IMR-90 (cell line): Measurements from ENCODE around the gene SKAP1. TPM values are rescaled to one million over a fixed set of nuclear protein-coding genes. Genes with fewer than 3 reads are reported as not detected.

Experiments
- ATAC-seq: fragments of 200-7000 bp; cut with Tn5 transposase; 2 replicates; pipeline ENCODE4 v1.9.1; 2020; ENCODE audit warnings: low read depth, mild to moderate bottlenecking, moderate library complexity
- BruUV-seq: library from RNA; stranded (reverse); fragments of 400-500 nt; replicated peaks from 2 replicates; lab custom pipeline; 2021; lab: Mats Ljungman, UMichigan
- CTCF ChIA-PET: fragments of 300-600 bp; formaldehyde crosslinking; extraction: SDS; loops from one replicate; lab custom pipeline; 2021; ENCODE audit warnings: antibody characterized with exemption; lab: Yijun Ruan, JAX
- POLR2A ChIA-PET: fragments of 300-600 bp; sonication (Branson Sonifier 250); formaldehyde crosslinking; loops from one replicate; lab custom pipeline; 2022; ENCODE audit warnings: antibody characterized with exemption; ENCODE audit not compliant: unreplicated experiment; lab: Charles Lee
- DNase-seq: peaks from one replicate; pipeline ENCODE4 v3.0.0; 2013
- H2AFZ ChIP-seq: replicated peaks from 2 replicates; pipeline ENCODE3; 2013; ENCODE audit warnings: low read length, mild to moderate bottlenecking; ENCODE audit not compliant: poor library complexity
- H2AK5ac ChIP-seq: 2 replicates; pipeline ENCODE4 v1.6.1; 2013; ENCODE audit warnings: low read depth, low read length, inconsistent platforms
- H2AK9ac ChIP-seq: replicated peaks from 2 replicates; pipeline ENCODE3; 2013; ENCODE audit warnings: mild to moderate bottlenecking, low read depth, low read length, moderate library complexity; ENCODE audit not compliant: poor library complexity
- H2BK120ac ChIP-seq: 2 replicates; pipeline ENCODE4 v1.6.1; 2013; ENCODE audit warnings: low read depth, low read length, inconsistent platforms
- H2BK15ac ChIP-seq: 3 replicates; pipeline ENCODE4 v1.6.1; 2013; ENCODE audit warnings: low read depth, low read length, inconsistent platforms
- H2BK20ac ChIP-seq: 2 replicates; pipeline ENCODE4 v1.6.1; 2013; ENCODE audit warnings: low read depth, mild to moderate bottlenecking, inconsistent platforms, low read length, moderate library complexity
- H2BK5ac ChIP-seq: 2 replicates; pipeline ENCODE4 v1.6.1; 2013; ENCODE audit warnings: mild to moderate bottlenecking, low read depth, low read length, inconsistent platforms; ENCODE audit not compliant: poor library complexity, severe bottlenecking
- H3K14ac ChIP-seq: replicated peaks from 2 replicates; pipeline ENCODE4 v1.6.1; 2013; ENCODE audit warnings: low read depth, low read length, inconsistent platforms
- H3K18ac ChIP-seq: 2 replicates; pipeline ENCODE4 v1.6.1; 2013; ENCODE audit warnings: low read depth, low read length, control low read depth
- H3K23ac ChIP-seq: 2 replicates; pipeline ENCODE4 v1.6.1; 2013; ENCODE audit warnings: low read depth, low read length, inconsistent platforms
- H3K27ac ChIP-seq: 2 replicates; pipeline ENCODE4 v1.5.1; 2013; ENCODE audit warnings: mild to moderate bottlenecking, control low read depth, low read length; ENCODE audit not compliant: insufficient read depth
- H3K27me3 ChIP-seq: 2 replicates; pipeline ENCODE4 v1.6.1; 2013; ENCODE audit warnings: low read length; ENCODE audit not compliant: control insufficient read depth, insufficient read depth
- H3K36me3 ChIP-seq: 2 replicates; pipeline ENCODE4 v1.6.1; 2013; ENCODE audit warnings: low read length, mixed read lengths; ENCODE audit not compliant: control insufficient read depth, insufficient read depth
- H3K4ac ChIP-seq: 2 replicates; pipeline ENCODE4 v1.6.1; 2013; ENCODE audit warnings: low read depth, low read length, inconsistent platforms
- H3K4me1 ChIP-seq: 2 replicates; pipeline ENCODE4 v1.6.1; 2013; ENCODE audit warnings: low read length, mixed read lengths; ENCODE audit not compliant: control insufficient read depth, insufficient read depth
- H3K4me2 ChIP-seq: 2 replicates; pipeline ENCODE4 v1.6.1; 2013; ENCODE audit warnings: low read depth, mild to moderate bottlenecking, control low read depth, low read length, moderate library complexity
- H3K4me3 ChIP-seq: 2 replicates; pipeline ENCODE4 v1.5.1; 2013; ENCODE audit warnings: low read depth, mild to moderate bottlenecking, control low read depth, low read length, moderate library complexity; ENCODE audit not compliant: insufficient read depth
- H3K56ac ChIP-seq: 2 replicates; pipeline ENCODE4 v1.6.1; 2013; ENCODE audit warnings: low read length, inconsistent platforms; ENCODE audit not compliant: insufficient read depth; ENCODE audit errors: extremely low read depth
- H3K79me1 ChIP-seq, 2 experiments: 2 replicates each; pipeline ENCODE4 v1.6.1; 2013; ENCODE audit warnings: low read length in 2 of 2, inconsistent platforms in 1 of 2, low read depth in 1 of 2
- H3K9ac ChIP-seq: 2 replicates; pipeline ENCODE4 v1.6.1; 2013; ENCODE audit warnings: low read depth, low read length, control low read depth
- H3K9me1 ChIP-seq: 2 replicates; pipeline ENCODE4 v1.6.1; 2013; ENCODE audit warnings: low read length, inconsistent platforms; ENCODE audit not compliant: insufficient read depth
- H3K9me3 ChIP-seq: 2 replicates; pipeline ENCODE4 v1.6.1; 2013; ENCODE audit warnings: low read length; ENCODE audit not compliant: control insufficient read depth, insufficient read depth
- H4K20me1 ChIP-seq: 2 replicates; pipeline ENCODE4 v1.6.1; 2013; ENCODE audit warnings: low read length, inconsistent platforms; ENCODE audit not compliant: insufficient read depth
- H4K5ac ChIP-seq: 2 replicates; pipeline ENCODE4 v1.6.1; 2013; ENCODE audit warnings: mild to moderate bottlenecking, low read depth, low read length, control low read depth
- H4K8ac ChIP-seq, 2 experiments: 2 replicates each; pipeline ENCODE4 v1.6.1; 2013; ENCODE audit warnings: low read depth in 2 of 2, low read length in 2 of 2, control low read depth in 1 of 2, inconsistent platforms in 1 of 2
- H4K91ac ChIP-seq: 2 replicates; pipeline ENCODE4 v1.6.1; 2013; ENCODE audit warnings: low read depth, low read length, inconsistent platforms; ENCODE audit not compliant: insufficient read depth
- CTCF ChIP-seq: conservative IDR thresholded peaks from 2 replicates; pipeline ENCODE4 v1.5.1; 2012; ENCODE audit warnings: mild to moderate bottlenecking, low read depth, low read length, improper control_type of control experiment
- POLR2A ChIP-seq: IDR thresholded peaks from 2 replicates; pipeline ENCODE4 v1.6.1; 2012; ENCODE audit warnings: mild to moderate bottlenecking, low read depth, low read length
- RAD21 ChIP-seq: IDR thresholded peaks from 2 replicates; pipeline ENCODE4 v1.6.1; 2012; ENCODE audit warnings: low read length, improper control_type of control experiment
- SMC3 ChIP-seq: fragments of 150-350 bp; IDR thresholded peaks from 2 replicates; pipeline ENCODE4 v1.6.1; 2016; ENCODE audit warnings: low read depth, mild to moderate bottlenecking, antibody characterized with exemption, low read length, moderate library complexity
- WGBS, 2 experiments: methylation state at CpG; one replicate each; pipeline versions ENCODE4 v1.1.5 to v1.1.7; 2013; ENCODE audit warnings: missing lambda C conversion rate in 2 of 2; ENCODE audit not compliant: insufficient read length in 1 of 2; ENCODE audit errors: extremely low coverage in 2 of 2; 5-methylcytosine and 5-hydroxymethylcytosine counted together
- dilution Hi-C: fragments of 300-500 bp; cut with HindIII; formaldehyde crosslinking; loops from one replicate; pipeline ENCODE4 v1.14.3; 2018; ENCODE audit warnings: low sequenced_read_pairs; ENCODE audit not compliant: unreplicated experiment
- in situ Hi-C: fragments of 300-500 bp; cut with MboI; formaldehyde crosslinking; loops from 3 replicates; pipeline ENCODE4 v1.14.3; 2019; ENCODE audit warnings: low sequenced_read_pairs, inconsistent platforms, mixed read lengths
- intact Hi-C: fragments of 100-400 bp; cut with micrococcal nuclease; formaldehyde crosslinking; loops from 2 replicates; pipeline ENCODE4 v1.10.0; 2022
- polyA plus RNA-seq, 3 experiments: library from polyadenylated mRNA; depleted of rRNA; stranded (reverse); fragments of >200 nt; gene quantifications; 2 replicates each; pipeline ENCODE4 v1.2.3, GENCODE V29; 2012; ENCODE audit warnings: low replicate concordance in 1 of 3
- total RNA-seq: library from RNA; depleted of rRNA; stranded (reverse); fragments of >200 nt; gene quantifications from 2 replicates; pipeline ENCODE4 v1.2.3, GENCODE V29; 2012

The SKAP1 gene
- total and polyA plus RNA-seq, 2 of the 4 experiments (the other 2 are of a cell fraction), result not detected

GRCh38 chr17:48335858-48336500 is 94.0 kb downstream of the SKAP1 start:
- in situ Hi-C loops, result loop anchor here (5.0 kb wide), 1 partner anchor 261 kb away; no protein-coding TSS in a partner anchor

More at GRCh38 chr17:48335858-48336500, 94.0 kb downstream of the SKAP1 start:
- BruUV-seq, result no TSS peak
- Histone ChIP-seq H3K36me3 (no peaks in the 10 kb centered on the region), H2BK120ac (no peak overlapping the region), H3K27me3 (peaks cover 40% of the 10 kb centered on the region), H2AK9ac (no peak overlapping the region), H4K91ac (no peak overlapping the region), H3K4me3 (no peak overlapping the region), H3K23ac (no peak overlapping the region), H3K79me1 (no peaks in the 10 kb centered on the region), H2AFZ (no peak overlapping the region), H3K14ac (no peak overlapping the region), H3K4me2 (no peak overlapping the region), H3K9me3 (no peaks in the 10 kb centered on the region), H3K4me1 (0 out of 2 replicates have a peak, but pooled peaks cover 1% of the 10 kb centered on the region), H3K9me1 (no peaks in the 10 kb centered on the region), H2BK5ac (no peak overlapping the region), H2BK15ac (no peak overlapping the region), H2AK5ac (no peak overlapping the region), H2BK20ac (no peak overlapping the region), H3K56ac (no peak overlapping the region), H3K27ac (no peak overlapping the region), H4K5ac (no peak overlapping the region), H3K9ac (no peak overlapping the region), H4K8ac (no peak overlapping the region), H3K18ac (no peak overlapping the region), H3K4ac (no peak overlapping the region), H4K20me1 (peaks cover 3% of the 10 kb centered on the region; the same call in 1 of the 2 replicates)
- CTCF ChIA-PET, result interaction anchor here (0.7 to 1.9 kb wide), 10 partner anchors 10 to 288 kb away, joined by 3 to 6 read pairs (median 3); no protein-coding TSS in a partner anchor
- dilution Hi-C loops (no loop called here), intact Hi-C loops (loop anchor here (1.0 to 10.0 kb wide), 4 partner anchors 205 to 311 kb away; partner anchors contain the start of gene HOXB5)
- no CpG with 5 or more reads among the region's 5 CpGs for WGBS, 2 experiments
- ATAC-seq (peak; percentile 74), DNase-seq (peak; percentile 71)
- TF ChIP-seq POLR2A (no peak), CTCF (peak; percentile 82), RAD21 (peak; percentile 73), SMC3 (peak; percentile 84)
- POLR2A ChIA-PET, result interaction anchor here (1.6 kb wide), 1 partner anchor 258 kb away, joined by 10 read pairs; the partner anchor contains the start of gene HOXB5
